Cardiac fibroblast (primary cell): ENCODE measurements around the gene ATR.
A peak's percentile ranks its signal among the peaks of the same experiment; 100 is the strongest.
"Not testable (repeated sequence)": the region's sequence is repeated elsewhere in the genome, so short reads cannot be mapped to it uniquely, and the experiment has no call there.

Experiments
- DNase-seq, 2 donors: peaks; one replicate each; pipeline versions ENCODE4 v3.0.0 to v3.0.0-alpha.2; 2010; ENCODE audit warnings: low read depth in 2 of 2
- H3K4me3 ChIP-seq, 2 donors: replicated peaks in 1 of 2; 1 replicate in 1 of 2; 2 replicates in 1 of 2; pipeline ENCODE4 v1.5.1; 2011; ENCODE audit warnings: low read depth in 2 of 2, low read length in 2 of 2, mild to moderate bottlenecking in 2 of 2, moderate library complexity in 1 of 2
- TF ChIP-seq, protein P1 (sequence below): IDR thresholded peaks from one replicate; pipeline ENCODE4 v1.5.1; 2011; ENCODE audit warnings: low read depth, mild to moderate bottlenecking, low read length, inconsistent platforms

The ATR gene

GRCh38 chr3:142424754-142425153, 153.8 kb downstream of the ATR start:
- TF ChIP-seq, protein P1, sequence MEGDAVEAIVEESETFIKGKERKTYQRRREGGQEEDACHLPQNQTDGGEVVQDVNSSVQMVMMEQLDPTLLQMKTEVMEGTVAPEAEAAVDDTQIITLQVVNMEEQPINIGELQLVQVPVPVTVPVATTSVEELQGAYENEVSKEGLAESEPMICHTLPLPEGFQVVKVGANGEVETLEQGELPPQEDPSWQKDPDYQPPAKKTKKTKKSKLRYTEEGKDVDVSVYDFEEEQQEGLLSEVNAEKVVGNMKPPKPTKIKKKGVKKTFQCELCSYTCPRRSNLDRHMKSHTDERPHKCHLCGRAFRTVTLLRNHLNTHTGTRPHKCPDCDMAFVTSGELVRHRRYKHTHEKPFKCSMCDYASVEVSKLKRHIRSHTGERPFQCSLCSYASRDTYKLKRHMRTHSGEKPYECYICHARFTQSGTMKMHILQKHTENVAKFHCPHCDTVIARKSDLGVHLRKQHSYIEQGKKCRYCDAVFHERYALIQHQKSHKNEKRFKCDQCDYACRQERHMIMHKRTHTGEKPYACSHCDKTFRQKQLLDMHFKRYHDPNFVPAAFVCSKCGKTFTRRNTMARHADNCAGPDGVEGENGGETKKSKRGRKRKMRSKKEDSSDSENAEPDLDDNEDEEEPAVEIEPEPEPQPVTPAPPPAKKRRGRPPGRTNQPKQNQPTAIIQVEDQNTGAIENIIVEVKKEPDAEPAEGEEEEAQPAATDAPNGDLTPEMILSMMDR, result no peak
- no peak for DNase-seq
- no peak overlapping the region for H3K4me3 ChIP-seq

DNA sequence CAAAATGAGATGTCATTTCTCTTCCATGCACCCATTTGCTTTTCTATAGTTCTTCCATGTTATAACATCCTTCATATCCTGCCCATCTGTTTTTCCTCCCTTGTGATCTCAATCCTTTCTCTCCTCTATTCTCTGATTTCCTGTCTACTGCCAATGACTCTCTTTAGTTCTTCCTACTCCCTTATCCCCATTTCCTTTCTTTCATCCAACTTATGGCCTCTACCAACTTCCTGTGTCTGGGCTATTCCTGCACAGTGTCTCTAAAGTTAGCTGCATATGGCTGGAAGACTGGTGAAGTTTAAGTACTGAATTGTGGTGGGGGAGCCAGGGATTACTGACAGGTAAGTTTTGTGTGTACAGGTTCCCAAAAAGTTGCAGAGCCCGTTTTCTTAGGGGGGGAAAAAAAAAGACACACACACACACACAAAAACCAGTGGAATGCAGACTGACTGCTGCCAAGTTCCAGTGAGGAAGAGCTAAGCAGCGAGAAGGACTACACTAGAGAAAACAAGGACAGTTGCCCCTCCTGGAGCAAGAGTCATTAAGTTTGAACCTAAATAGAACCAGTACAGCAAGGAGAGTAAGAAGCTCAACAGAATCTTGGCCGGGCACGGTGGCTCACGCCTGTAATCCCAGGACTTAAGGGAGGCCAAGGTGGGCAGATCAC, 159.5 kb downstream of the ATR start:
- H3K4me3 ChIP-seq, result no peak overlapping the region
- TF ChIP-seq, protein P1, result no peak
- DNase-seq, result peak; percentile 0 to 3

GRCh38 chr3:142417302-142417701, 161.2 kb downstream of the ATR start:
- TF ChIP-seq, protein P1, result no peak
- no peak overlapping the region for H3K4me3 ChIP-seq
- no peak for DNase-seq

DNA sequence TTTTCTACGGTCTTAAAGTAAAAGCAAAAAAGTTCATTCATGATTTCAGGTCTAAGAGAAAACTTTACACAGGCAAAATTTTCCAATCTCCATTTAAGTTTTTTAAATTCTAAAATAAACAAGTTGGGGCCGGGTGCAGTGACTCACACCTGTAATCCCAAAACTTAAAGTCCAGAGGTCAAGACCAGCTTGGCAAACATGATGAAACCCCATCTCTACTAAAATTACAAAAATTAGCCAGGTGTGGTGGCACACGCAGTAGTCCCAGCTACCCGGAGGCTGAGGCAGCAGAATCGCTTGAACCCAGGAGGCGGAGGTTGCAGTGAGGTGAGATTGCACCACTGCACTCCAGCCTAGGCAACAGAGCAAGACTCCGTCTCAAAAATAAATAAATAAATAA, 178.0 kb downstream of the ATR start:
- not testable (repeated sequence) for DNase-seq, H3K4me3 ChIP-seq
